ENCODE data around the gene ACSM2A. TPM values are rescaled to one million over a fixed set of nuclear protein-coding genes. Genes with fewer than 3 reads are reported as not detected.
"Not testable (repeated sequence)": the region's sequence is repeated elsewhere in the genome, so short reads cannot be mapped to it uniquely, and the experiment has no call there.

The ACSM2A gene
- total RNA-seq, 1 donor from 2014 or later = not detected

GRCh38 chr16:20520103-20520502 lies 68.8 kb downstream of the ACSM2A start:
- no peaks in the 10 kb centered on the region for H3K4me1 ChIP-seq
- no peak overlapping the region for H3K4me3 ChIP-seq
- no peak overlapping the region for H3K27ac ChIP-seq
- DNase-seq (ENCODE audit: extremely low spot score in 2 of 2) = no peak
- no peaks in the 10 kb centered on the region for H3K36me3 ChIP-seq
- no peaks in the 10 kb centered on the region for H3K9me3 ChIP-seq
- no peaks in the 10 kb centered on the region for H3K27me3 ChIP-seq
- intact Hi-C loops (cut with DNase I) = no loop called here
- TF ChIP-seq POLR2A (IDR thresholded peaks at IDR 0.05) = no peak
- TF ChIP-seq POLR2AphosphoS5 (IDR thresholded peaks at IDR 0.05; ENCODE audit: insufficient read depth in 1 of 2, low read depth in 1 of 2) = no peak
- TF ChIP-seq, protein P1, sequence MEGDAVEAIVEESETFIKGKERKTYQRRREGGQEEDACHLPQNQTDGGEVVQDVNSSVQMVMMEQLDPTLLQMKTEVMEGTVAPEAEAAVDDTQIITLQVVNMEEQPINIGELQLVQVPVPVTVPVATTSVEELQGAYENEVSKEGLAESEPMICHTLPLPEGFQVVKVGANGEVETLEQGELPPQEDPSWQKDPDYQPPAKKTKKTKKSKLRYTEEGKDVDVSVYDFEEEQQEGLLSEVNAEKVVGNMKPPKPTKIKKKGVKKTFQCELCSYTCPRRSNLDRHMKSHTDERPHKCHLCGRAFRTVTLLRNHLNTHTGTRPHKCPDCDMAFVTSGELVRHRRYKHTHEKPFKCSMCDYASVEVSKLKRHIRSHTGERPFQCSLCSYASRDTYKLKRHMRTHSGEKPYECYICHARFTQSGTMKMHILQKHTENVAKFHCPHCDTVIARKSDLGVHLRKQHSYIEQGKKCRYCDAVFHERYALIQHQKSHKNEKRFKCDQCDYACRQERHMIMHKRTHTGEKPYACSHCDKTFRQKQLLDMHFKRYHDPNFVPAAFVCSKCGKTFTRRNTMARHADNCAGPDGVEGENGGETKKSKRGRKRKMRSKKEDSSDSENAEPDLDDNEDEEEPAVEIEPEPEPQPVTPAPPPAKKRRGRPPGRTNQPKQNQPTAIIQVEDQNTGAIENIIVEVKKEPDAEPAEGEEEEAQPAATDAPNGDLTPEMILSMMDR (IDR thresholded peaks at IDR 0.05) = no peak

GRCh38 chr16:20531795-20532194 lies 80.5 kb downstream of the ACSM2A start:
- H3K4me1 ChIP-seq; H3K27ac ChIP-seq; intact Hi-C loops (cut with DNase I); H3K4me3 ChIP-seq; H3K9me3 ChIP-seq; H3K27me3 ChIP-seq; DNase-seq (ENCODE audit: extremely low spot score in 2 of 2); H3K36me3 ChIP-seq: not testable (repeated sequence)

- intact Hi-C loops (cut with DNase I); H3K4me1 ChIP-seq; DNase-seq (ENCODE audit: extremely low spot score in 2 of 2); H3K4me3 ChIP-seq; H3K36me3 ChIP-seq; H3K27ac ChIP-seq; H3K9me3 ChIP-seq; H3K27me3 ChIP-seq: not testable (repeated sequence)
Measured at GRCh38 chr16:20532284-20532792, 81.0 kb downstream of the ACSM2A start.

DNA sequence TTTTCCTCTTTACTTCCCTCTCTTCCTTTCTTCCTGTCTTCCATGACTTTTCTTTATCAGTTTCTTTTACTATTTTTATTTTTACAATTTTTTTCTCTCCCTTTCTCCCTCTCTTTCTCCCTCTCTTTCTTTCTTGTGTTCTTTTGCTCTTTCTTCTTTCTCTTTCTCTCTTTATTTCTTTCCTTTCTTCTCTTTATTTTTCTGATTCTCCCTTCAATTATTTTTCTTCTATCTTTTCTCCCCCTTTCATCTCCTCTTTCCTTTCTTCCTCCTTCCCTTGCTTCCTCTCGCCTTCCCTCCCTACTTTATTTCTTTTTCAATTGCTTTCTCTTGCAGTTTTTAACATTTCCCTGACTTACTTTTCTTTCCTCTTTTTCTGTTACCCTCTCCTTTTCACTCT lies 85.3 kb downstream of the ACSM2A start:
- intact Hi-C loops (cut with DNase I); H3K27me3 ChIP-seq; DNase-seq (ENCODE audit: extremely low spot score in 2 of 2); H3K4me3 ChIP-seq; H3K36me3 ChIP-seq; H3K9me3 ChIP-seq; H3K4me1 ChIP-seq; H3K27ac ChIP-seq: not testable (repeated sequence)

Other genes with a start within 250 kb of the ACSM2A start
- not detected for gene GP2, start 124.0 kb upstream of the ACSM2A start, total RNA-seq
- gene UMOD, start 98.8 kb upstream of the ACSM2A start, total RNA-seq = not detected
- not detected for gene PDILT, start 46.8 kb upstream of the ACSM2A start, total RNA-seq
- gene ACSM5, start 42.0 kb upstream of the ACSM2A start, total RNA-seq = 2.9 TPM
- not detected for gene ACSM2B, start 124.8 kb downstream of the ACSM2A start, total RNA-seq
- gene ACSM1, start 246.2 kb downstream of the ACSM2A start, total RNA-seq = 0.98 TPM